NCI-H510A (cell line): ENCODE data around the gene VEPH1.
A peak's percentile ranks its signal among the peaks of the same experiment; 100 is the strongest.

Experiments
- DNase-seq: peaks from one replicate; lab custom pipeline; 2025; lab: John Stamatoyannopoulos, UW

VEPH1 gene

DNA sequence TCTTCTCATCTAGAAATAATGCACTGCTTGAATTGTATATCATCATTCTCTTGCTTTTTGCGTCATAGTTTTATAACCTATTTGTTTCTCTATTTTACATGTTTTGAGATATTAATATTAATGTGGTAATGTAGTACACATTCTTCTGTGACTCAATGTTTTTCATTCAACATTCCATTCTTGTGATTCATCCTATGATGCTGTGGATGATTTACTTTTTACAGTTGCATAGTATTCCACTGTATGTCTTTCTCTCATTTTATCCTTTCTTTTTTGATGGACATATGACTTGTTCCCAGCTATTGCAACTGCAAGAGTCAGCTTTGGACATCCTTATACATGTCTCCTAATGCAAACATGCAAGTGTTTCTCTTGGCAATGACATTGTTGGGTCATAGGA is 20.6 kb upstream of the VEPH1 start:
- DNase-seq: no peak

DNA sequence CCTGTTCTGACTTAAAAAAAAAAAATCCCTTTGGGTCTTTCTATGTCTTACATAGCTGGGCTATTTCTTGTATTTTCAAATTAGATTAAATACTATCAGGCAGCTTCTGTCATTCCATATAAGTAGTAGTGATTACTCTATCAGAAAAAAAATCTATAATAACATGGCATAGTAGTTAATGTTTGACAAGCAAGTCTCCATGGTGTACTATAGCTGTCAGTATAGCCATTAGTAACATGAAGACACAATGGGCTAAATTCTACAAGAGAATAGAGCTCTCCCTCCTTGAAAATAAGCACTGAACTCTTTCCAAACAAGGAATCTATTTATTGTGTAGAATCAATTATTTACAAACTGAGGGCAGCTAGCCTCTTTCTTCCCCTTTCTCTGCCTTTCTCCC is 19.4 kb upstream of the VEPH1 start:
- no peak for DNase-seq

DNA sequence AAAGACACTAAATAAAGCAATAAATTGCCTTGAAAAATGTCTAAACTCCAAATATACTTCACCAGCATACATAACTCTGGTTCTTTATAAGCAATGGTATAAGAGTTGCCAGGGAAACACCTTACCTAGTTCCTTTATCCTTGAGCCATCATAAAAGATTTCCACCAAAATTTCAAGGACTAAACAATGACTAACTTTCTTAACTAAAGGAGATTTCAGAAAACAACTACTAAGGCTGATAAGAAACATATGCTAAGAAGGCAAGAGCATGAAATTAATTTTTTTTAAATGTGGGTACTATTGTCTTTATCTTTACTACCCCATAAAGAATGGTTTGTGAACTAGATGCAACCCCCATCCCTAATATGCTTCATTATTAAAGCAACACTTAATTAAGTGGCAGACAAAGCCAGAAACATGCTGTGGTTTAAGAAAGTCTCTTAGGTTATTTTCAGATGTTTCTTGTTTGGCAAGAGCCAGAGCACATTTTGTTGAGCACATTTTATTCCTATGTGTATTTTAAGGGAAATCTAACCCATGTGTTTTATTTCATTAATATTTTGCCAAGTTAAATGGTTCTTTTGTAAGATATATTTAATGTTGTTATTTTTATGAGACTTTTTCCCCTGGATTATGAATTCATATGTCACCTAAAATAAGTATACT is 17.4 kb upstream of the VEPH1 start:
- DNase-seq: no peak

DNA sequence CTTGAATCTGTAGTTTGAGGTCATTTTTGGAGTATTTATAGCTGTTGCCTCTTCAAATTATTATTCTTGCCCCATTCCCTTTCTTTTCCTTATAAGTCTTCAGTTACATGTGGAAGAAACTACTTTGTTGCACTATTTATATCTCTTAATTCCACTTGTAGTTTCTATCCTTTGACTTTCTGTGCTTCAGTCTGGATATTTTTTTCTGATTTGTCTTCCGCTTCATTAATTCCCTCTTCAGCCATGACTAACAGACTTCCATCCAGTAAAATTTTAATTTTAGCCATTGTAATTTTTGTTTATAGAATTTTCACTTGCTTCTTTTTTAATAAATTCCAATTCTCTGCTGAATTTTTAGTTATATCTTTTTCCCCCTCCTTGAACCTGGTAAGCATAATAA is 15.7 kb upstream of the VEPH1 start:
- DNase-seq: no peak

DNA sequence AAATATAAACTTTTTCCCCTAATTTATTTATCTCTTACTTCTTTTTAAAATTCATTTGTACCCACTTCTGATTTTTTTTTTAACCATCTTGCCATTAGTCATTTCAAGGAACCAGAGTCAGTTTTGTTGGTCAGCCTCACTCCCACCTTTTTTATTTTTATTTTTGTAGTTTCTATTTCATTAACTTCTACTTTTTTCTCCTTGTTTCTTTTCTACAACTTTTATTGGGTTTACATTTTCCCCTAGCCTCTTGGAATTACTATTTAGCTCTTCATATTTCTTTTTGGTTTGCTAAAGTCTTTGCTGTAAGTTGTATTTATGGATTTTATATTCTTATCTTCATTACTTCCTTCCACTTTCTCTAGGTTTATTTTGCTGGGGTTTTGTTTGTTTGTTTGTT is 13.7 kb upstream of the VEPH1 start:
- DNase-seq: no peak

DNA sequence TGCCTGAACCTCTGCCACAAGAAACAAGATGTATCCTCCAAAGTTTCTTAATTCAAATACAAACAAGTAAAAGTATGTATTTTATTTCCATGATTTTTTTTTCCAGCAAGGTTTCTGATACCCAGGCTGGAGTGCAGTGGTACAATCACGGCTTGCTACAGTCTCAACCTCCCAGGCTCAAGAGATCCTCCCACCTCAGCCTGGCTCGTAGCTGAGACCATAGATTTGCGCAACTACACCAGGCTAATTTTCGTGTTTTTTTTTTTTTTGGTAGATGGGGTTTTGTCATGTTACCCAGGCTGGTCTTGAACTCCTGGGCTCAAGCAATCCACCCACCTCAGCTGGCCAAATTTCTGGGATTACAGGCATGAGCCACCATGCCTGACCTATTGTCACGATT is 12.2 kb upstream of the VEPH1 start:
- DNase-seq: no peak

DNA sequence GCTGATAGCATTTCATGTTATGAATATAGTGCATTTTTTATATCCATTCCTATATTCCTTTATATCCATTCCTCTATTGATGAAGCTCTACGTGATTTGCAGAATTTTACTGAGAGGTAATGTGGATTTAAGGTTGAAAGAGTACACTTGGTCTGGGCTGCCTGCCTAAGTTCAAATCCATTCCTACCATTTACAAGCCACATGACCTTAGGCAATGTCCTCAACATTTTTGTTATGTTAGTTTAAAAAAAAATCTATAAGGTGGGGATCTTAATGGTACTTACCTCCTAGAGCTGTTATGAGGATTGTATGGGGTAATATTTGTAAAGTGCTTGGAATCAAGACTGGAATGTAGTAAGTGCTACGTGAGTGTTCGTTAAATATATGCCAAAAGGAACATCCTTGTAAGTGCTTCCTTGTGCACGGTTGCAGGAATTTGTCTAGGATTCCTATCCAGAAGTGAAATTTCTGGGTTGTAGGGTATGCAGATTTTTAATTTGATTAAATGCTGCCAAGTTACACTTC is 11.2 kb upstream of the VEPH1 start:
- DNase-seq: no peak

DNA sequence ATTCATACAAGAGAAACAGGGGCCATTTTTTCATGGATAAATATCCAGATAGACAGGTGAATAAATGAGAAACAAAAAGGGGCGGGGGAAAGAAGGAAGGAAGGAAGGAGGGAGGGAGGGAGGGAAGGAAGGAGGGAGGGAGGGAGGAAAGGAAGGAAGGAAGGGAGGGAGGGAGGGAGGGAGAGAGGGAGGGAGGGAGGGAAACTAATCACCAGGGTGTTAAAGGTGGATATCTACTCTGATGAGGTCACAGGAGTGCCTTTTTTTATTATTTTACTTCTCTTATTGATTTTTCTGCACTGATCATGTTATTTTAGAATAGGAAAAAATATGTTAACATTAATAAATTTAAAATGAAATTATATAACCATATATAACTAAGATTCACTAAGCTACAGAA is 10.4 kb upstream of the VEPH1 start:
- no peak for DNase-seq

DNA sequence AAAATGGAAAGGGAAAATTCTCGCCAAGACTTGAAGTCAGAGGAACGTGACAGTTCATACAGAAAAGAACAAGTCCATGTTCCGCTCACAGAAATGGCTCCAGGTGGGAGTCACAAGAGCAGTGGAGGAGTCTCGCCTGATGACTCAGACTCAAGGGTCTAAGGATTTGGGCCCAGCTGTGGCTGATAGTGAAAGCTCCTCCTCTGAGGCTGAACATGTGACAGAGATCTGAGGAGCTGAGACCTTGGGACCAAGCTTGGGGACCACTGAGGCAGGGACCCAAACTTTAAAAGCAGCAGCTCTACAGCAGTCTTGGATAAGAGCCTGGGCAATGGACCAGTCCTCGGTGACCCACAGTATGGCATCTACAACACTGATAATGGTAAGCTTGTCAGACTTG is 9.3 kb upstream of the VEPH1 start:
- DNase-seq: no peak

DNA sequence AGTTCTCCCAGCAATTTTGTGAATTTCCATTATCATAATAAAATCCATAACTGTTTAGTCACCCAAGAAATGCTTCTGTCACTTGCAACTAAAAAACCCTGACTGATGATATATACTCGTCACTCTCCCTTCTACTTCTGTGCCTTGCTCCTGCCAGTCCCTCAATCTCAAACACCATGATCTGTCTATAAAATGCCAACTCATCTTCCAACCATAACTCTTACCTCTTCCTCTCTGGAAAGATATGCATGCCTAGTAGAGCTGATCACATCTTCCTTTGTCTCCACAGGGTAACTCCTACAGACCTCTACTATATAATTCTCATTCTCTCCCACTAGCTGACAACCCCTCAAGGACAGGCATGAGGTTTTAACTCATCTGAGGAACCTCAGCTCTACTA is 5.2 kb upstream of the VEPH1 start:
- DNase-seq: no peak

DNA sequence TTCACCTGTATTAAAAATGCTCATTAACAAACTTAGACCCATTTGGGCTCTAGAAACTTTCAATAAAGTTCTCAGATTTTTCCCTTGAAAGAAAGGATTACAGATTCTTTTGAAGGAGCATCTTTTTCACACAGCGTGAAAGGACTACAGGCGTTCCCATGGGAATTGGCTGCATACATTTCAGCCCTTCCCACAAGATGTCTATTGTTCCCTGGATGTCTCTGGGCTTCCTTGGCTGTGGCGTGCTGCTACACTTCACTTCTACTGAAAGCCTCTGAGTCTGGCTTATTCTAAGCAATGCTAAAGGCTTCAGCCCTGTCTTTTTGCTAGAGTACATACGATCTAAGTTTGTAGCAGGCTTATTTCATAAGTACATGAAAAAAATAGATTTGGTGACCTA is 1.4 kb downstream of the VEPH1 start:
- DNase-seq: no peak

DNA sequence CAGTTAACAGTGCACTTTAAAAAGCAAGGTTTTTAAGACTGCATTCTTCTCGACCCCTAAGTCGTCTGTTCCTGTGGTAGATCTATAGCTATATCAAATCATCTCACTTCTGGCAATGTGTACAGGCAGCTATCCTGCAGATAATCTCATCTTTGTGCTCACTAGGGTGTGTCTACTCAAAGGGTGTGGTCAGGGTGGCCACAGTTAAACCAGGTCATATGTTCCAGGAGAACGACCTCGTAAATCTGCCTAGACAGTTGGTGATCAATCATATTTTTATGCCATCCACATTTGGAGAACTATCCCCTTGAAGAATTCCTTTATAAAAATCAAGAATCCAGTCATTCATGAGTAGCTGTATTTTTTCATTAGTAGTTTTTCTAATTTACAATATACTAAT is 3.0 kb downstream of the VEPH1 start:
- no peak for DNase-seq

DNA sequence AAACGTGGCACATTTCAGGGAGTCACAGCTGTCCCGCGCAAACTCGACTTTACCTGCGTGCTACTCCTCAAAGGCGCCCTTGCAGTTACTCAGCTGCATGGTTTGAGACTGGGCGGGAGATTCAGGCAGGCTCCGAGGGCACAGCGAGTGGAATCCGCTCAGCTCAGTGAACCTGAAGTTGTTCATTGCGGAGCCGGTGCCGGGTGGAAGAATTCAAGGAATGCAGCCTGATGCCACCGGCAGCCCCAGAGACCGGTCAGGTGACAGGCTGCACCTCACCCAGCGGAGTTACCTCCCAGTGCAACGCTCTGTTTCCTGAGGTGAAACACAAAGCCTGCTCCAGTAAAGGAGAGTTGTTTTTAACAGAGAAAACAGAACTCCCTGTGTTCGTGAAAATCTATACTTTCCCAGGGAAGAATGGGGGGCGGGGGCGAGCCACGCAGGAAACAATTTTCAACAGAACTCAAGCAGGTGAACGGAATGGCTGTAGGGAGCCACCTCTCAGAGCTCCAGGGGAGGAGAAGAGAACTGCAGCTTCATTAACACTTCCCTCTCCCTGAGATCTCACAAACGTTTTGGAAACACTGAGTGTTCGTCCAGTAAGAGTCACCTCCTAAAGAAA is 3.8 kb downstream of the VEPH1 start:
- no peak for DNase-seq

DNA sequence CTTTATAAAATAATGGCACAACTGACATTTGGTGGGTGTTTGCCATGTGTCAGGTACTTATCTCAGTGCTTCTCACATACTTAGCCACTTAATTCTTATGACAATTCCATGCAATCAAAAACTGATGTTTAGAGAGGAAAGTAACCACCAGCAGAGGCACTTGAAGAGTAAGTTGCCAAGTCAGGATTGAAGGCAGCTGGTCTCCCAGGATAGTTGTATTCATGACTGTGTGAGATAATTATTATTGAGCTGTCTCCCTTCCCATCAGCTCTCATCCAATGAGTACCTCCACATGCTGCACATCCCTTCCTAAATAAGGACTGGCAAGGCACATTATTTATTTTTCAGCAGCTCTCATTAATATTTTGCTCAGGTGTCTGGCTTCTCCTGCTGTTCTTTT is 4.8 kb downstream of the VEPH1 start:
- no peak for DNase-seq

DNA sequence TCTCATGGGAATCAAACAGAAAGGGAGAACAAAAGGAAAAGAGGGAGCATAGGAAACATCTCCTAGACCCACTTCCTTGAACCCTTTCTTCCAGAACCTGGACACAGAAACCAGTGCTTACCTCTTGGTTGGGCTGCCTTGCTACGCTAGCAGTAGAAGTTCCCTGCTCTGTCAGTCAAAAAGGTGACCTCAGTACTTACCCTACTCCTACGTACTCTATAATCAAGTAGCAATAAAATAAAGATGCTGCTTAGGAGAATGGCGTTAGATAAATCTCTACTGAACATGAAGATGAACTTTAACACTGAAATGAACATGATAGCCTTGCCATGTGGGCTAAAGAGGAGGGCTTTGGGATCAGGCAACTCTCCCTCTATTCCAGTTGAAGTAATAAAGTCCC is 7.4 kb downstream of the VEPH1 start:
- no peak for DNase-seq

DNA sequence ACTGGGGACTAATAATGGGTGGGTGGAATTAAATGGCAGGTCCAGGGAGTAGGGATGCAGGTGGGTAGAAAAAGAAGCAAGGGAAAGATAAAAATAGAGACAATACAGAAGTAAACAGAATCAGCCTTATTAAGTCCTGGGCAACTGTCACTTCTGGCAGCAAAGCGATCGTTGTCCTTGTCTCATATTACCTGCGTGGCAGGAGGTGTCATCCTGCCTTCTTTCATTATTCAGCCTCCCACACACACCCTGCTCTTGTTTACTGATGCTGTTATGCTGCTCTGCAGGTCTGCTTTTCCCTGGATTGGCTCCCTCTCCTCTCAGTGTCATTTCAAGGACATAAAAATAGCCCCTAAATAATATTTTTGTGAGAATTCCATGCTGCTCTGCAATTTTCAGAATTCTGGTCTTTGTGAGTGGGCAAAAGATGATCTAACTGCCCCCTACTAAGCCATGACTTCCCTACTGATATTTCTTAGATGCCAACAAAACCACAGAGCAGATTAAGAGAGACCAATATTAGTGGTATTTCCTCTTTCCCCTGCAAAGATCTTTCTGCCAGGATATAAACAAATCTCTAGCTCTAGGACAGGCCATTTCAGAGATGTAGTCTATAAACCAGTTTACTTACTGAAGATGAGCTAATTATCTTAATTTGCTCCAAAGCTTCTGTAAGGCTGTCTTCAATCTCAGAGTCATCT is 8.5 kb downstream of the VEPH1 start:
- peak; percentile 29 for DNase-seq

DNA sequence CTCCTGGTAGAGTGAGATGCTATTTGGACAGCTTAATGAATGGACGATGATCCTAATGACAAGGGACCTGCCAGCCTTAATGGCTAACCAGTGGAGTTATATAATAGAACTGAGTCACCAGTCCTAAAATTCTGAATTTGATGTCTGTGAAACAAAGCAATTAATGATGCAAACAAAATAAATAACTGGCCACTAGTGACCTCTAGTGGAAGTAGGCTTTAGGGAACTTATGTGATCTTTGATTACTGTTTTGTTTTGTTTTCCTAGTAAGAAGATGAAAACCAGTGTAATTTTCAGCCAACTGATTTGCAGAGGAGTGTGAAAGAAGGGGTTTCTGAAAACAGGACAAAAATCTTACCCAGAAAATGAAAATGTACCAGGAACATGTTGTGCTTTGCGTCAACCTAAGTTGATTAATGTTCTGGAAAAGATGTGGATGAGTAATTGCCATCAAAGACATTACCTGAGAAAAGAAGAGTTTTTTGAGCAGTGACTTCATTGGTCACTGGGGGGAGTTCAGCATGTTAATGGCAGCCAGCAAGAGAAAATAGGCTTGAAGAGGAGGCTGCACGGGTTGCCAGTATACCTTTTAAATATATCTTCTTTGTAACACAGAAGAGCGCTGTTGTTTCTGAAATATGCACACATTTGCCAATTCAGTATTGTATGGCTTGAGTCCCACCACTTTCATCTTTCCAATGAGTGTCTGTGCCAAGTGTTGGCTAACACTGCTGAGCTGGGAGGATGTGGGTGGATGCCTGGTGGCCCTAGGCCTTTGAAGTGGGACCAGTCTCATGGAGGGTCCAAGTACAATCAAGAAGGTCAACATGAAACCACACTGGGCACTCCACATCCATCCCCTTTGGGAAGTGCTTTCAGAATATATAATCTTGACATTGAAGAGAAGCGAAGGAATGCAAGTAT is 9.3 kb downstream of the VEPH1 start:
- DNase-seq: no peak

DNA sequence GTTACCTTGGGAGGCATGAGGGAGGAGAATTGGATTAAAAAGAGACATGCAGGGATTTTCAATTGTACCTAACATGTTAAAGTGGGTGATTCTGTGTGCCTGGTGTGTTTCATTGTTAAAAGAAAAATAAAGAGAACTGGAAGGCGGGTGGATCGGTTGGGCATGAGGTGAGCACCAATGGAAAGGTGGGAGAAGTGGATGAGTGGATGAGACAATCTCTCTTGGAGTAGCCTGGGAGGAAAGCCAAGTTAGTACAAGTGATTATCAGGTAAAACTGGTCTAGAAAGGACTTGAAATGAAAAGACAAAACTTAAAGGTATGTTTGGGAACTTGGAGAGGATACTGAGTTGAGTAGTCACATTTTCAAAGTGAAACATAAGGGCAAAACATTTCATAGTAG is 12.1 kb downstream of the VEPH1 start:
- peak; percentile 19 for DNase-seq

DNA sequence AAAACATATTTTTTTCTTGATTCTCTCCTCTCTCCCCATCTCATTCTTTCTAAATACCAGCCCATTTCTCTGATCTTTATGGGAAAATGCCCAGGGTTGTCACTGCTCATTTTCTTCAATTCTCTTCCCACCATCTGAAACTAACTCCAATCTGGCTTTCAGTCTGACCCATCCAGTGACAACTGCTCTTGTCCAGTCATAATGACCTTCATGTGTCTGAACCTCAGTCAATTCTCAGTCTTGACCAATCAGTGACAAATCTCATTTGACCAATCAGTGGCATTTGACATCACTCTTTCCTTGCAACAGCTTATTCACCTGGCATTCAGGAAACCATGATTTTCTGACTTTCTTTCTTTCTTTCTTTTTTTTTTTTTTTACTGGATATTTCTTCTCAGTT is 15.1 kb downstream of the VEPH1 start:
- DNase-seq: no peak

DNA sequence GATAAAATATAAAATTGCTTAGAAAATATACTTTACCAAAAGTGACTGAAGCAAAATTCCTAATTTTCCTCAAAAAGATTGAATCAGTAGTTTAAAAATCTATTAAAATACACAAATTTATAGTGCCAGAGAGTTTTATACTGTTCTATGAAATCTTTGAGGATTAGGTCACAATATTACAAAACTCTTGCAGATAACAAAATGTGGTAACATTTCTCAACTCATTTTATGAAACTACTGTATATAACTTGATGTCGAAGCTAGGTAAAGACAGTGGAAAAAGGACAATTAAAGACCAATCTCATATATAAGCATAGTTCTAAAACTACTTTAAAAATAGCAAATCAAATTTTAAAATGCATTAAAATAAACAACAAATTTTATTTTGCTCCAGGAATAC is 15.9 kb downstream of the VEPH1 start:
- DNase-seq: no peak

DNA sequence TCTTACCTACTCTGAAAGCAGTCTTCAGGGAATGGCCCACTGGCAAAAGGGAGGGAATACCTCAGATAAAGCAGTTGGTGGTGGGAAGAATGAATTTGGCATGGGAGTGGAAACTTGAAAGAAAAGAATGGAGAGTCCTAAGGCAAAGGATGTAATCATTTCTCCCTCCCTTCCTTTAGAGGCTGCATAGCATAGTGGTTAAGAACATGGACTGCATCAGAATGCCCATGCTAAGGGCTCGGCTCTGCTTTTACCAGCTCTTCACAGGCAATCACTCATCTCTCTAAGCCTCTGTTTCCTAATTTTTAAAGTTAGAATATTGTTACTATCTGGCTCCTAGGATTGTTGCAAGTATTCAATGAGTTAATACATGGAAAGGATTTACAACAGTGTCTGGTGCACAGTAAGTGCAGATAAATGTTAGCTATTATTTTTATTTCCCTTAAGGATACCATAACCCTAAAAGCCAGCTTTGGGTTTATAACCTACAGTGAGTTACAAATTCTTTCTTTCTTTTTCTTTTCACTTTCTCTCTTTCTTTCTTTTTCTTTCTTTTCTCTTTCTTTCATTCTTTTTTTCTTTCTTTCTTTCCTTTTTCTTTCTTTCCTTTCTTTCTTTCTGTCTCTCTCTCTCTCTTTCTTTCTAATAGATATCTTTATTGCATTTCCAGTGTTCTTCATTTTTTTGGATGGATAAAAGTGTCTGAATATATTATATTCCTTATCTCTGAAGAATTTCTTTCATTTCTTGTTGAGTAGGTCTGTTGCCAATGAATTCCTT is 23.6 kb downstream of the VEPH1 start:
- no peak for DNase-seq

DNA sequence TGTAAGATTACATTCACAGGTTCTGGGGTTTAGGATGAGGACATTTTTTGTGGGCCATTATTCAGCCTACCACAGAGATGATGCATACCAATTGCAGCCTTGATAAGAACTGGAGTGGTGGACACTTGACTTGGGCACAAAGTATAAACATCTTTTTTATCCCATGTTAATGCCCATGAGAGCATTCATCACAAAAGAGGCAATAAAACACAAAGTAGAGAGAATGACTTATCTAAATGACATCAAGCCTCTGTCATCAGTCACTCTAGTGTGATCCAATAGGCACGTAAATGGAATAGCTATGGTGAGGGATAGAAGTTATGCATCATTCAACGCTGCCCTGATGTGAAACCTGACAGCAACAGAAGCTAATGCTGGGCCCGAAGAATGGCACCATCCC is 25.8 kb downstream of the VEPH1 start:
- DNase-seq: no peak
